Hematopoietic multipotent progenitor cell treated with erythropoietin and hydrocortisone succinate and interleukin-3 and kit ligand, for 6 days (in vitro differentiated cells): Measurements from ENCODE around the gene KAT6B.

ENCODE experiments used
- DNase-seq: peaks from one replicate; pipeline ENCODE4 v3.0.0-alpha.2; 2015

The KAT6B gene

GRCh38 chr10:74991435-74991834 lies 165.0 kb downstream of the KAT6B start:
- peak; percentile 67 for DNase-seq

- DNase-seq, result no peak
Measured at GRCh38 chr10:74992068-74992467, 165.7 kb downstream of the KAT6B start.

- no peak for DNase-seq
Measured at GRCh38 chr10:74993649-74994048, 167.2 kb downstream of the KAT6B start.

- DNase-seq, result no peak
Measured at GRCh38 chr10:74994854-74995253, 168.5 kb downstream of the KAT6B start.

DNA sequence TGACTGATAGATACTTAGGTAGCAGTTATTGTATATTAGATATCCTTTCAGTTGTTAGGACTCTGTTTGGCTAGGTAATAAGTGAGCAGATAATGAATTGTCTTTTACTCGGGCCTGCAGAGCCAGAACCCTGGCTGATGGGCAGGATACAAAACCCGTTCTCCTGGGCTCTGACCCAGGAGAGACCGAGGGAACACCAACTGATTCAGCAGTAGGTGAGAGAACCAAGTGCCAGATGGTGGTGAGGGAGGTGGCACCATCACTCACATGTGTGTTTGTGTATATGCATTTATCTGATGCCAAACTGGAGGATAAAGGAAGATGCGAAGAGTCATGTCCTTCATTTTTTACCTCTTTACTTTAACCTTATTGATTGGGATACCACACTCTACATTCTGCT lies 169.4 kb downstream of the KAT6B start:
- no peak for DNase-seq

- DNase-seq, result no peak
Measured at GRCh38 chr10:74997163-74997562, 170.8 kb downstream of the KAT6B start.

GRCh38 chr10:75000748-75001321 lies 174.4 kb downstream of the KAT6B start:
- DNase-seq, result no peak

DNA sequence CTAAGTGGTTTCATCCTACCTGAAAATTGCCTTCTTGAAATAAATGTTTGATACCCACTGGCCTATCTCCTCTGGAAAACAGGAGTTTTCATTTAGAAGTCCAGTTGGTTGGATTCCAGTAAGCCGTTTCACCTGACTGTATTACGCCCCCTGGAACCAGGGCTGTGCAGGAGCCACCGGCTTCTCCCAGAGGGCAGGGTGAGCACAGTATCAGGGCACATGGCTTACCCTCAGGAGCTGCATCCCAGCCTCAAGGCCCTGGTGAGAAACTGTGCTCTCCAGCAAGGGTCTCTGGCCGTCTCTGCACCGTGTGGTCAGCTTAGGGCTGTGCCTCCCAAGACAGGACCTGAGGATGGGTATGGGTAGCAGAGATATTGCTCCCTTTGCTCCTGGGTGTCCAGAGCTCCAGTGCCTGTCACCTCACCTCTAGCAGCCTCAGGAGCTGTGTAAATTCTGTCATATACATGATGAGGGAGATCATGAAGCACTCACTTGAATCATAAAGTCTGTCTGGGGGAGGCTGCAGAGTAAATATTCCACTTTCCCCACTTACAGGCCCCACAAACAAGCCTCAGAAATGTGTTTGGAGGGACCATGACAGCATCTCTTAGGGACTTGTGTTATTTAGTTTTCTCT lies 175.4 kb downstream of the KAT6B start:
- no peak for DNase-seq

DNA sequence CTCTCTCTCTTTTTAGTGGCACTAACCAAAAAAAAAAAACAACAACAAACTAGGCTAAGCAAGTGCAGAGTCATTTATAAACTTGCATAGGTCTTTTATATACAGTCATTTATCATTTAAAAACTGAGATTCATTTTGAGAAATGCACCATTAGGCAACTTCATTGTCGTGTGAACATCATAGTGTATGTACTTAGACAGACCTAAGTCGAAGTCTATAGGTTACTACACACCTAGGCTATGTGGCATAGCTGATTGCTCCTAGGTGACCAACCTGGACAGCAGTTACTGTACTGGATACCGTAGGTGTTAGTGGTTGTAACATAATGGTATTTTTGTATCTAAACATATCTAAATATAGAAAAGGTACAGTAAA lies 175.9 kb downstream of the KAT6B start:
- no peak for DNase-seq

GRCh38 chr10:75002967-75003594 lies 176.7 kb downstream of the KAT6B start:
- DNase-seq, result no peak

GRCh38 chr10:75003891-75004290 lies 177.5 kb downstream of the KAT6B start:
- DNase-seq, result no peak

- DNase-seq, result no peak
Measured at GRCh38 chr10:75007646-75008045, 181.2 kb downstream of the KAT6B start.

GRCh38 chr10:75008952-75009351 lies 182.6 kb downstream of the KAT6B start:
- DNase-seq, result no peak

- no peak for DNase-seq
Measured at GRCh38 chr10:75009426-75009825, 183.0 kb downstream of the KAT6B start.

- DNase-seq, result no peak
Measured at GRCh38 chr10:75010373-75010772, 184.0 kb downstream of the KAT6B start.

- DNase-seq, result no peak
Measured at GRCh38 chr10:75011221-75011620, 184.8 kb downstream of the KAT6B start.

DNA sequence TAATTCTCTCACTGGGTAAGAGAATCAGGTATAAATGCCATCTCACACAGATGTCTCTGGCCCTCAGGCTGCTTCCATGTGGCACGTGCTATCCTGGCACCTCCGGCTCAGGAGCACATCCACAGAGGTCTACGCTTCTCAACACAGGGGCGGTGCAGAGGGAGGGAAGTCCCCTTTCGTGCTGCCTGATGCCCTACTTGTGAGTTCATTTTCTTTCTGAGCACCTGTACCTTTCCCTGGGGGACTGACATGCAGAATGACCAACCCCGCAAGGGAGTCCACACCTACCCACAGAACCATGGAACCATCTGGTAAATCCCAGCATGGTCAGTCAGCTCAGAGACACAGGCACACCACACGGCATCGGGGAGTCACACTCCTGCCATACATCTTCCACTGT lies 186.1 kb downstream of the KAT6B start:
- DNase-seq, result no peak

GRCh38 chr10:75013007-75013406 lies 186.6 kb downstream of the KAT6B start:
- no peak for DNase-seq

GRCh38 chr10:75013522-75013921 lies 187.1 kb downstream of the KAT6B start:
- no peak for DNase-seq

GRCh38 chr10:75014516-75015230 lies 188.3 kb downstream of the KAT6B start:
- no peak for DNase-seq

DNA sequence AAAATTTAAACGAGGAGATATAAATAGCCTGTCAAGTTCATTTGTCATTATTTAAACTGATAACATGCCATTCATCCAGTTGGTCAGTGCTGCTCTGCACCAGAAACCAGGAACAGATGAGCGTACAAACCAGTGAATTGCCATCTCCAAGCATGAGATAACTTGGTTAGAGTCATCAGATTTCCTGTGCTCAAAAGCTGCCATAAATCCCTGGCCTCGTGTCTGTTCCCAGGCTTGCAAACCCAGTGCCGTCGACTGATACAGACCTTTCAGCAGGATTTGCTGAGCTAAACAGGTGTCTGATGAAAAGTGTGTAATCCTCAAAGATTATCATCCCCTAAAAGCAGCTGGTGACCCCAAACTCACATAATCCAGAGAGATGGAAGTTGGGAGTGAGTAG lies 189.0 kb downstream of the KAT6B start:
- no peak for DNase-seq

- DNase-seq, result peak; percentile 15
Measured at GRCh38 chr10:75016325-75016724, 189.9 kb downstream of the KAT6B start.

DNA sequence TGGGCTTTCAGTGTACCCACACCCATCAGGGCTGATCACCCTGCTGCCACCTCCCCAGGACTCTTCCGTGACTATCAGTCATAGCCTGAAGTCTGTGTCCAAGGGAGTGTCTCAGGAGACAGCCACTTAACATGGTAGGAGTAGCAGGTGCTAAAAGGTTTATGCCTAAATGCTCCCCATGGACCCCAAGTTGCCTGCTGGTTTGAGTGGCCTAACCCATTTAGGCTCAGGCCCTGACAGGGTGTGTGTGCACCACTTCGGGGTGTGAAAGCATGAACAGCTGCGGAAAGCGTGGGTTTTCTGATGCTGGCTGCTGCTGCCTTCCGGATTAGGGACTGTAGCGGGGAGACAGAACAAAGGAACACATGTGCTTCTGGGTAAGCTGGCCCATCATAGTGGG lies 191.9 kb downstream of the KAT6B start:
- no peak for DNase-seq

DNA sequence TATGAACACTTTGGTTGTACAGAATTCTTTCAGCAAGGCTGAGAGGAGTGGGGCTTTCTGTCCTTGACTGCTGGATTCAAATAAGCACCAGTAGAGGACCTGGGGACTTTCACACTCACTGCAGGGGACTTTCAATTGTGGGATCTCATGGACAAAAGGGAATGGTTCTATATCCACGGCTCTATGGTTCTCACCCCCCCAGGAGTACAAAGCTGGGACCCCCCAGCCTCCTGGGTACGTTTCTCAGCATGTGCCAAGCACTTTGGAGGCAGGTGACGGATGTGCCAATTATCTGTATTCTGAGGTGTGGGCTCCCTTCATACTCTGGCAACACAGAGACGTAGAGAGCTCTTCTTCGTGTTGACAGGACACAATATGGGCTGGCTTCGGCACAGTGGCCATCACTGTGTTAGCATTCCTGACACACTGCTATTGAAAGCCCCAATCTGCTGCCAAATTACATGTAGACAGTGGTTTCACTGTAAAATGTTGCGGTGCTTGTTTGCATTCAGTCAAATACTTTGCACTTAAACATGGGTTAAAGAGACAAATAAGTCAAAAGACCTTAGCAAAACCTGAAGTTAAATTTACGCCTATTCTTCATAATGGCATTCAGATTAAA lies 192.4 kb downstream of the KAT6B start:
- no peak for DNase-seq
